Dermis blood vessel endothelial cell (primary cell): Measurements from ENCODE around the gene ZNF512. TPM values are rescaled to one million over a fixed set of nuclear protein-coding genes. Genes with fewer than 3 reads are reported as not detected.
"Not testable (repeated sequence)": the region's sequence is repeated elsewhere in the genome, so short reads cannot be mapped to it uniquely, and the experiment has no call there.

Source experiments
- DNase-seq: peaks from one replicate; pipeline ENCODE4 v3.0.0; 2010
- total RNA-seq: library from RNA; depleted of rRNA; stranded (reverse); fragments of >200 nt; gene quantifications from 2 replicates; pipeline ENCODE4 v1.2.3, GENCODE V29; 2014

ZNF512 gene
- total RNA-seq, 1 donor from 2014 or later: 23.5 TPM

DNA sequence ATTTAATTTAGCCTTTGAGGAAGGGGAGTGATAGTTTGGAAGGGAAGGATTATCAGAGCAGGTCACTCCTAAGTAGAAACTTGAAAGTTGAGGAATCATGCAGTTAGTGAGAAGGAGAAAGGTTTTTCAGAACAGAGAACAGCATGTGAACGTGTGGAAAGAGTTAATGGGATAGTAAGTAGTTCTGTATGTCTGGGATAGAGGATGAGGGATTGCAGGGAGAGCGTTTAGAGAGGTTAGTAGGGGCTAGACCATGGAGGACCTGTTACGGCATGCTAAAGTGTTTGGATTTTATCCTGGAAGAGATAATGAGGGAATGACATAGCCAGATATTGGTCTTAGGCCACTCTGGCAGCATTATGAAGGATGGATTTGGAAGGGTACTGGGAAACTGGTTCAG lies 1.8 kb downstream of the ZNF512 start:
- DNase-seq: no peak

DNA sequence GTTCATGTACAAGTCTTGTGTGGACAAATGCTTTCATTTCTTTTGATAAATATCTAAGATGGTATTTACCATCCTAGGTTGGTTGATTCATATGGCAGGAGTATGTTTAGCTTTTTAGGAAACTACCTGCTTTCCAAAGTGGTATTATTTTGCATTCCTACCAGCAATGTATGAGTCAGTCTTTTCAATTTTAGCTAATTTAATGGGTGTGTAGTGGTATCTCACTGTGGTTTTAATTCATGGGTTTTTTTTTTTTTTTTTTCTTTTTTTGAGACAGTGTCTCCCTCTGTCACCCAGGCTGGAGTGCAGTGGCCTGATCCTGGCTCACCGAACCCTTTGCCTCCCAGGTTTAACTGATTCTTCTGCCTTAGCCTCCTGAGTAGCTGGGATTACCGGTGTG lies 4.2 kb downstream of the ZNF512 start:
- no peak for DNase-seq

DNA sequence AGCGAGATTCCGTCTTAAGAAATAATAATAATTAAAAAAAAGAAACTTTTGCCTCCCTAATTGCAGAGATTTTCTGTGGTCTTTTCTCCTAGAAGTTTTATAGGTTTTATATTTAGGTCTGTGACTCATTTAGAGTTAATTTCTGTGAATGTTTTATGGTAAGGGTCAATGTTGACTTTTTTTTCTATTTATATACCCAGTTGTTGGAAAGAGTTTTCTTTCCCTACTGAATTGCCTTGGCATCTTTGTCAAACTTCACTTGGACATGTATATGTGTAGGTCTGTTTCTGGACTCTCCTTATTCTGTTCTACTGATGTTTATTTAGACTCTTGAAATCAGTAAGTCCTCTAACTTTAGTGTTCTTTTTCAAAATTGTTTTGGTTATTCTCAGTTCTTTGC lies 5.5 kb downstream of the ZNF512 start:
- DNase-seq: no peak

- DNase-seq: no peak
Observed at GRCh38 chr2:27591745-27592144, 8.9 kb downstream of the ZNF512 start.

- no peak for DNase-seq
Observed at GRCh38 chr2:27593240-27593639, 10.4 kb downstream of the ZNF512 start.

- not testable (repeated sequence) for DNase-seq
Observed at GRCh38 chr2:27594020-27594703, 11.3 kb downstream of the ZNF512 start.

DNA sequence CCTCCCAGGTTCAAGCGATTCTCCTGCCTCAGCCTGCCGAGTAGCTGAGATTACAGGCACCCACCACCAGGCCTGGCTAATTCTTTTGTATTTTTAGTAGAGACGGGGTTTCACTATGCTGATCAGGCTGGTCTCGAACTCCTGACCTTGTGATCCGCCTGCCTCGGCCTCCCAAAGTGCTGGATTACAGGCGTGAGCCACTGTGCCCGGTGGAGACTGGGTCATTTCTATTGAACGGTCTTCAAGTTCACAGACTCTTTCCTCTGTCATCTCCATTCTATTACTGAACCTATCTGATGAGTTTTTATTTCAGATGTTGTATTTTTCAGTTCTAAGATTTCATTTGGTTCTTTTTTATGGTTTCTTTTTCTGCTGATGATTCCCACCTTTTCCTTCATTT lies 12.6 kb downstream of the ZNF512 start:
- DNase-seq: not testable (repeated sequence)

- no peak for DNase-seq
Observed at GRCh38 chr2:27596627-27597026, 13.8 kb downstream of the ZNF512 start.

GRCh38 chr2:27606611-27607010 lies 23.8 kb downstream of the ZNF512 start:
- DNase-seq: no peak

- DNase-seq: no peak
Observed at GRCh38 chr2:27613985-27614384, 31.1 kb downstream of the ZNF512 start.

DNA sequence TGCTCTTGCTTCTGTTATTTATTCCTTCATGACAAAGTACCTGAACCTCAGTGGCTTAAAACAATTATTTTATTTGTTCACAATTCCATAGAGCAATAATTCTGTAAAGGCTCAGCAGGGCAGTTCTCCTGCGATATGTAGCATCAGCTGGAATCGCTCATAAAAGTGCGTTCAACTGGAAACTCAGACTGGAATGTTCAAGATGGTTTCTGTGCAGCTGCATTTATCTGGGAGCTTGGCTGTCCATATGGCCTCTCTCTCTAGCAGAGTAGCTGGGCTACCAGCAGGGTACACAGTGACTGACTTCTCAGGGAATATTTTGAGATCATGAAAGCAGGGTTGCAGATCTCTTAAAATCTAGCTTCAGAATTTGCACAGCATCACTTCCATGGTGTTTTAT lies 32.5 kb downstream of the ZNF512 start:
- no peak for DNase-seq

DNA sequence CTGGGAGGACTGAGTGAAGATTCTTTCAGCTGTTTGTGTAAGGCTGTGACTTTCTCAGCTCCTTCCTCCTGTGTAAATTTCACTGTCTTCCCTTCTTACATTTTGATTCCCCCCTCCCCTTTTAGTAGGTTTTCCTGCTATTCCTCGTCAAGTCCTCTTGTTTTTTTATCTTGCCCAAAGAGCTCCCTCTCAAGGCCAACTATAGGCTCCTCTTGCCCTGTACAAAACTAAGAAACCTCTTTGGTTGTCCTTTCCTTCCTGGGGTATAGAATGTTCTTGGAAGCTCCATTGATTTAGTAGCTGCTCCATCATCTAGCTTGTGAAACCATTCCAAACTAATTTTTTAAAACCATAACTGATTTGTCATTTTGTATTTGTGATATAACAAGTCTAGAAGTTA lies 38.7 kb downstream of the ZNF512 start:
- peak; percentile 15 for DNase-seq

GRCh38 chr2:27622921-27623384 lies 40.1 kb downstream of the ZNF512 start:
- DNase-seq: peak; percentile 47

GRCh38 chr2:27624943-27625342 lies 42.1 kb downstream of the ZNF512 start:
- DNase-seq: no peak

- DNase-seq: not testable (repeated sequence)
Observed at GRCh38 chr2:27626323-27626722, 43.5 kb downstream of the ZNF512 start.

DNA sequence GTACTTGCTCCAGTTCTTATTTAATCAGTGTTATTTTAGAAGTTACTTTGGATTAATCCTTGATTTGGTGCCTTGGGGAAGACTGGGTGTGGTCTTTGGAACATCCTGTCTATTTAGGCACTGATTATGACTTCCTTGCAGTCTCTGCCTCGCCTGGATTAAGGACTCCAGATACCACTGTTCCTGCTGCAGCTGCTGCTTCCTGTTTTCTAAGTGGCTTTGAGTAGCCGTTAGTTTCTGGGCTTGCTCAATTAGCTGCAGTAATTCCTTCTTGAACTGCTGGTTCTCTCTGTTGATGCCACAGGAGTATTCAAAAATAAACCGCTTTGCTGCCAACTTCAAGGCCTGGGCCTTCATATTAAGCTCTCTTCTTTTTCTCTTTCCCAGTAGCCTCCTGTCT lies 44.1 kb downstream of the ZNF512 start:
- DNase-seq: peak; percentile 49

DNA sequence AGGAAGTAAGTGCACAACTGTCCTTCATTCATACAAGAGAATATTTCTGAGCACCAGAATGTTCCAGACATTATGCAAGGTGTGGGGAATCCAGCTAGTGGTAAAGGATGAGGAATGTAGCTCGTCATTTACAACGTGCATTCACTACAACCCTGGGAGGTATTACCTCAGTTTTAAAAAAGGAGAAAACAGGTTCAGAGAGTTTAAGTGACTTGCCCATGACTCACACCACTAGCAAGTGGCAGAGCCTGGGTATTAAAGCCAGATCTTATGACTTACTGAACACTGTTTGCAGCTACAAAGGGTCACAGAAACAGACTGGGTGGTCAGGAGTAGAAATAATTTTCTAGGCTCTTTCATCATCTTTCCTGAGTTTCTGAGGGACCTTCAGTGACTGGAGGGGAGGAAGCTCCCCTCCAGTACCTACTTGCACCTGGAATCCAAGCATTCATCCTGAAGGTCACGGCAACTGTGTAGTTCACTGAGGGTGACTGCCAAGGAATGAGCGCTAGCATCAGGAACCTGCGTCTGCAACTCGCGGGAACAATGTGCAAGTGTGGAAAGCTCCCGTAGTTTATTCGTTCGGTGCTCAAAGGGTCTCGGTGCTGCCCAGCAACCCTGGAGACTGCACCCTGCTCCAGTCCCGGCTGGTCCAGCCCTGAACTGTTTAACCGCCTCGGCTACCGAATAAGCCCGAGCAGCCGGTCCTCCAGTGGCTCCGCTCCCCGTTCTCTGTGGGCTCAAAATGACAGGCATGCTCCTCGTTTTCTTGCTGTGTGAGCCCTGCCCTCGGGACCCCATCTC lies 45.3 kb downstream of the ZNF512 start:
- peak; percentile 61 for DNase-seq

GRCh38 chr2:27628767-27629709 lies 46.2 kb downstream of the ZNF512 start, which contains the start of the genes CCDC121 and GPN1:
TSS of gene CCDC121 (minus strand) at chr2:27629012. CDS start at chr2:27627799, 1,213 bp downstream.
TSS of gene GPN1 (plus strand) at chr2:27629050. CDS start at chr2:27629059, 9 bp downstream.
- DNase-seq: peak; percentile 93

GRCh38 chr2:27630257-27630656 lies 47.4 kb downstream of the ZNF512 start:
- not testable (repeated sequence) for DNase-seq

DNA sequence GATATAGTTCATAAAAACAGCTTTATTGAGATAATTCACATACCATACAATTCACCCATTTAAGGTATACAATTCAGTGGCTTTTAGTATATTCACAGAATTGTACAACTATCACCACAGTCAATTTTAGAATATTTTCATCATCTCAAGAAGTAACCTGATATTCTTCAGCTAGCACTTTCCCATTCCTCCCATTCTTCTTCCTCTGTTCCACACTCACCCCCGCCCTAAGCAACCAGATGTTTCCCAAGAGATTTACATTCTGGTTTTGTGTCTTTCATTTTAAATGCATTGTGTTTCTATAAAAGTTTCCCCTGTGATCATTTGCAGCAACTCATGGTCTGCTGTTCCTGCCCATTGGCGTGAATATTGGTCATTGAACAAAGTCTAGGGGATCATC lies 51.4 kb downstream of the ZNF512 start:
- DNase-seq: no peak

- no peak for DNase-seq
Observed at GRCh38 chr2:27636766-27637165, 53.9 kb downstream of the ZNF512 start.

- DNase-seq: no peak
Observed at GRCh38 chr2:27638037-27638637, 55.3 kb downstream of the ZNF512 start.
